Astrocyte of the cerebellum (primary cell): ENCODE results near the gene TMPRSS4.

Experiments used
- DNase-seq: peaks from one replicate; pipeline ENCODE4 v3.0.0-alpha.2; 2011; ENCODE audit warnings: low read depth
- H3K4me3 ChIP-seq: 2 replicates; pipeline ENCODE4 v1.5.1; 2011; ENCODE audit warnings: mild to moderate bottlenecking, low read depth, low read length, moderate library complexity
- CTCF ChIP-seq: IDR thresholded peaks from 2 replicates; pipeline ENCODE4 v1.5.1; 2012; ENCODE audit warnings: low read length, low read depth, moderate library complexity, mild to moderate bottlenecking; ENCODE audit errors: missing control alignments
- in situ Hi-C: cut with HindIII; loops from 2 replicates; pipeline ENCODE4 v1.10.0; 2017; ENCODE audit warnings: low sequenced_read_pairs

The TMPRSS4 gene

DNA sequence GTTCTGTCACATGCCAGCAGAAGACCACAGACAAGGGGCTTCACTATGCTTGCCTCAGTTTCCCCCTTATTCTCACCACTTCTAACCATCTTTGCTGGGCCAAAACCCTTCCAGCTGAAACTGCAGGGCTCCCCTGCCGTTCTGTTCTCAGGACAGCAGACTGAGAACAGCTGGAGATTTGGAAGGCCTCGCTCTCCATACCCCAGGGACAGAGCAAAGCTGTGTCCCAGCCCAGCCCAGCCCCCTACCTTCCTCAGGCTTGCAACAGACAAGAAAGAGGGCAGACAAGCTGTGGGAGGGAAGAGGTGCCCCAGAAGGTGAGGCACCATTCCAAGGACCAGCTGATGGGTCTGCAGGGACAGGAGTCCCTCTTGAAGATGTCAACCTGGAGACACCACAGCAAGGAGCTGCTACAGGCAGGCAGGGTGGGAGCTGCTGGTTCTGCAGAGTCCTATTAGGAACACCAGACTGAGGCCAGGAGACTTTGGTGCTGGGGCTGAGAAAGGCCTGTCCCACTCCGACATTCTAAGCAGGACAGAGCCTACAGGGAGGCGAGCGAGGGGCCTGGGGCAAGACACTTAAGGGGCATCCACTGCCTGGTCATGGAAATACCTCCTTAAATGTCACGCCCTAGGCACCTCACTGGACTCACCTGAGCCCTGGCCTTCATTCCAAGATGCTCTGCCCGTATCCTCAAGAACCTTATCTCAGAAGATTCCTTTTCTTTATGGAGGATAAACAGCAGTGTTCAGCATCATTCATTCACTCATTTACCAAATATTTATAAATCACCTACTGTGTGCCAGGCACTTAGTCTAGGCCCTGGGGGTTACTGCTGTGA lies 92.6 kb downstream of the TMPRSS4 start:
- no peak overlapping the region for H3K4me3 ChIP-seq
- no peak for DNase-seq
- TF ChIP-seq CTCF: no peak
- in situ Hi-C loops: no loop called here

- in situ Hi-C loops: no loop called here
- H3K4me3 ChIP-seq: no peak overlapping the region
- no peak for DNase-seq
- TF ChIP-seq CTCF: no peak
These were observed 93.4 kb downstream of the TMPRSS4 start for GRCh38 chr11:118170231-118170630.

- TF ChIP-seq CTCF: no peak
- in situ Hi-C loops: no loop called here
- DNase-seq: no peak
- H3K4me3 ChIP-seq: no peak overlapping the region
These were observed 94.0 kb downstream of the TMPRSS4 start for GRCh38 chr11:118170882-118171268.
